Measurements from ENCODE around the gene ZNF750.

GRCh38 chr17:82801377-82801970 is 38.3 kb downstream of the ZNF750 start:
- TF ChIP-seq, protein P1, sequence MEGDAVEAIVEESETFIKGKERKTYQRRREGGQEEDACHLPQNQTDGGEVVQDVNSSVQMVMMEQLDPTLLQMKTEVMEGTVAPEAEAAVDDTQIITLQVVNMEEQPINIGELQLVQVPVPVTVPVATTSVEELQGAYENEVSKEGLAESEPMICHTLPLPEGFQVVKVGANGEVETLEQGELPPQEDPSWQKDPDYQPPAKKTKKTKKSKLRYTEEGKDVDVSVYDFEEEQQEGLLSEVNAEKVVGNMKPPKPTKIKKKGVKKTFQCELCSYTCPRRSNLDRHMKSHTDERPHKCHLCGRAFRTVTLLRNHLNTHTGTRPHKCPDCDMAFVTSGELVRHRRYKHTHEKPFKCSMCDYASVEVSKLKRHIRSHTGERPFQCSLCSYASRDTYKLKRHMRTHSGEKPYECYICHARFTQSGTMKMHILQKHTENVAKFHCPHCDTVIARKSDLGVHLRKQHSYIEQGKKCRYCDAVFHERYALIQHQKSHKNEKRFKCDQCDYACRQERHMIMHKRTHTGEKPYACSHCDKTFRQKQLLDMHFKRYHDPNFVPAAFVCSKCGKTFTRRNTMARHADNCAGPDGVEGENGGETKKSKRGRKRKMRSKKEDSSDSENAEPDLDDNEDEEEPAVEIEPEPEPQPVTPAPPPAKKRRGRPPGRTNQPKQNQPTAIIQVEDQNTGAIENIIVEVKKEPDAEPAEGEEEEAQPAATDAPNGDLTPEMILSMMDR (IDR thresholded peaks at IDR 0.05; ENCODE audit: low read depth, low read length, poor library complexity, severe bottlenecking) = no peak
- TF ChIP-seq EZH2phosphoT487 (IDR thresholded peaks at IDR 0.05; ENCODE audit: borderline replicate concordance, low read length) = no peak

Data from DOHH2 (cell line).